HL-60/S4 treated with retinoic acid at 250 ng/mL for 4 days and 3 days (cell line): ENCODE results near the gene CD40.

Experiments used
- in situ Hi-C: fragments of 300-500 bp; cut with MboI; formaldehyde crosslinking; loops from 2 replicates; pipeline ENCODE4 v1.7.0; 2022; ENCODE audit warnings: low sequenced_read_pairs

The CD40 gene

DNA sequence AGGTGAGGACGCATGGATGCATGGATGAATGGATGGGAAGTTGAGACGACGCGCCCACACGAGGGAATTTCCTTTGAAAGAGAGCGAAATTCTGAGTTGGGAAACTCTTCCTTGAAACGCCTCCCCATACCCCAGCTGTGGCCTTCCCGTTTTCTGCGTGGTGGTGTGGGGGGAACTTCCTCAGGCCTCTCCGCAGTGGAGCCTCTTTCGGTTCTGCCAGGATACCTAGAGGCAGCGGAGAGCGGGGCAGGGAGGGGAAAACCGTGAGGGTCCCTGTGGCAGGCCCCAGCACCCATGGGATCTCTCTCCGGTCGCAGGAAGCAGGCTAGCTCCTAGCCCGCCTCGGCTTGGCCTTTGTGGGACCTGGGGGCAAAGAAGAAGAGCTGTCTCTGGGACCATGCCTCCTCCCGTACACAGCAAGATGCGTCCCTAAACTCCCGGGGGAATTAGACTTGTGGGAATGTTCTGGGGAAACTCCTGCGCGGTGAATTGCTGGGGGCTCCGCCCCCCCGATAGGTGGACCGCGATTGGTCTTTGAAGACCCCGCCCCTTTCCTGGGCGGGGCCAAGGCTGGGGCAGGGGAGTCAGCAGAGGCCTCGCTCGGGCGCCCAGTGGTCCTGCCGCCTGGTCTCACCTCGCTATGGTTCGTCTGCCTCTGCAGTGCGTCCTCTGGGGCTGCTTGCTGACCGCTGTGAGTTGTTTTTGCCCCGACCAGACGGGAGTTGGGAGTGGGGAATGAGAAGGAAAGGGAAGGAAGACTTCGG, at the start of gene CD40:
Gene CD40, plus strand, starts transcription at position 611 of the 764 bp plus-strand sequence. Its CDS starts 30 bp downstream, at position 641.
- in situ Hi-C loops: no loop called here

DNA sequence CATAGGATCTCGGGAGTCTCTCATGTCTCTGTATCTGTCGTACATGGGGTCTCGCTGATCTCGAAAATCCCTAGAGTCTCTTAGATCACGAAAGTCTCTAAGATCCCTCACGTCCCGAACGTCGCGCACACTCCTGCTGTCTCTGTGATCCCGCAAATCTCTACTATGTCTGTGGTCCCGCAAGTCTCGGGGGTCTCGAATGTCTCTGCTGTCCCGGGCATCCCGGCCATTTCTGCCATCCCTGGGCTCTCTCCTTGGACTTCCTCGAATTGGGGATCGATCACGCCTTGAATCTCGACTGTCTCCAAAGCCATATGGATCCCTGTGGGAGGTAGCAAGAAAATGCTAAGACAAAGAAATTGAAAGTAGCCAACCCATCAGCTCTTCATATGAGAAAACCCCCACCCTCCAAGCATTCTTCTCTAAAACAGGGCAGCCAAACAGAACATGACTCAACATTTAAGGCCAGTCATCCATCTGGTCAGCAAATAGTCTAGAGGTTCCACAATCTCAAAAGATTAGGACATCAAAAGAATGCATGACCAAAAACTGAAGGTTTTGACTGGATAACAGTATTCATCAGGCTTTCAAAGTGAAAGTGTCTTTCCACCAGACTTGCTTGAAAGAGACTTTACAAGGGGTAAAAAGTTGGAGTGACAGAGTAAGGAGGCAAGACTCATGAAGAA, 47.8 kb upstream of the CD40 start:
- in situ Hi-C loops: no loop called here

- in situ Hi-C loops: no loop called here
Measured at GRCh38 chr20:46071573-46071972, 46.5 kb upstream of the CD40 start.

GRCh38 chr20:46073024-46073423, 45.1 kb upstream of the CD40 start:
- in situ Hi-C loops: no loop called here

DNA sequence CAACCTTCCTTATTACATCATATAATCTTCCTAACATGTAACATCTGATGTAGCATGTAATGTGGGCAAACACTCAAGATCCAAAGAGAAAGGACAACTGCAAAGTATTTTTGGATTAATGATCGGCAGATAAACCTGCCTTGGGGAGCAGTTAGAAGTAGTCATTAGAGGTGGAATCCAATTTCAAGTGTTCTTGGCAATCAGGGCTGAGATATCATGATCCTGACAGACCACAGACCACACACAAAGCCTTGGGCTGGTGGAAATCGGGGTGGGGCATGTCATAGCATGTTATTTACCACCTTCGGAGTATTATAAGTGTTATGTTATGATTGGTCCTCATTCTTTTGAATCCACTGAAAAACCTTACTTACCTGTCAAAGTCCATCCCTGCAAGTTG, 44.7 kb upstream of the CD40 start:
- in situ Hi-C loops: no loop called here

GRCh38 chr20:46074006-46074405, 44.1 kb upstream of the CD40 start:
- in situ Hi-C loops: no loop called here

- in situ Hi-C loops: no loop called here
Measured at GRCh38 chr20:46076806-46077205, 41.3 kb upstream of the CD40 start.

DNA sequence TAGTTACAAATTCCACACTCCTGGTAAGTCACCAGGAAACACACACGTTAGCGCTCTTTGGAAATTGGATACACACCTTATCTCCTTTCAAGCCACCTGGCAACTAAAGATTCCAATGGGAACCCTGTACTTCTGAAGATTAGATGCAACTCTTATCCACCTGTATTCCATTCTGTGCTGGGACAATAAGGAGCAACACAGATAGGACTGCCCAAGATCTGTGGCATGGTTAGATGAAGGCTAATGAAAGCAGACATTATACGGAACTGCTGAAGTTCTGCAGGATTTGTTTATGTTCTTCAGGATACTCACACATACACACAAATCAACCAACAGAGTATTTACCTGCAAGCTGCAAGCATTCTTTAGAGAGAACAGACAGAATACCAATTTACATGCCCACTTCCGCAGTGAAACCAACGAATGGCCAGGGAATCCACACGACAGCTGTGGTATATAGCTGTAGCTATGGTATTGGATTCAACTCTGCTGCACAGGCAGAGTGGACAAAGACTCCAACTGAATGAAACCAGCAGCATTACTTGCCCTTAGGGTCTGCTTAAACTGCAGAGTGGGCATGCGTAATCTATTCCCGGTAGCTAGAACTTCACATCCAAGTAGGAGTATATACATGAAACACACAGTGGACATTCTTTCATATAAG, 40.3 kb upstream of the CD40 start:
- in situ Hi-C loops: no loop called here

DNA sequence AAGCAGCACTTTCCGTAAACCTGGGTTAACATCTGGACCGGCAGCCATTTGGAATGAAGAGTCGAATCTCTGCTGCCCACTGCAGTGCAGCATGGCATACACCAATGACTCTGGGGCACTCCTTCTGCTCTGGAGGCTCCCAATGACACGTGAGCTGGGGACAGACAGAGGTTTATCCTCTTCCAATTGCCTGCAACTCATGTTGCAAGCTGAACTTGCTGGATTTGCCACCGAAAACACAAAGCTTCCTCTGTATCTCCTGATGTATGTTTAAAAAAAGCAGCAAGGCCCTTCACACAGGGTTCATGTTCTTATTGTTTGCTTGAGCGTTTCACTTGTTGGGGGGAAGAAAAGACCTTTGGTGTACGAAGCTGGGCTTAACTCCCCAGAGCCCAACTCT, 39.2 kb upstream of the CD40 start:
- in situ Hi-C loops: no loop called here

GRCh38 chr20:46081074-46081473, 37.0 kb upstream of the CD40 start:
- in situ Hi-C loops: no loop called here

- in situ Hi-C loops: no loop called here
Measured at GRCh38 chr20:46083101-46083500, 35.0 kb upstream of the CD40 start.

DNA sequence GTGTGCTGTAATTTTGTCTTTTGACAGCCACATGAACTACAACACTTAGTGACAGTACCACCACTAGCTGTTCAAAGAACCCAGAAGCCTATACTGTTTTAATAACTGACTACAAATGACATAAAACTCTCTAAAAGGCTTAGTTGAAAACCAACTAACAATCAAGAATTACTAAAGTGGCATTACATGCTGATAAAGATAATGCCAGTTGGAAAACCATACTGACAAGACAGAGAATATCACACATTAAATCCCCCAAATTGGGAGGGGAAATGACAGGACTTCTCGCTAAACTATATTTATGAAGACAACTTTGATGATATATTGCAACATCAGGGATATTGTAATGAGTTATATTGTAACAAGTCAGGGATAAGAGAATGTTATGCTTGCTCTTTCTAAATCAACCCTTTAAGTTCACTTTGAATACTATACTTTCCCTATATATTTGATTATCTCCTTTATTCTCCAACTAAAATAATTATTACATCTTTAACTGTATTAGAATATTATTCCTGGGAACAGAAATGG, 34.5 kb upstream of the CD40 start:
- in situ Hi-C loops: no loop called here

DNA sequence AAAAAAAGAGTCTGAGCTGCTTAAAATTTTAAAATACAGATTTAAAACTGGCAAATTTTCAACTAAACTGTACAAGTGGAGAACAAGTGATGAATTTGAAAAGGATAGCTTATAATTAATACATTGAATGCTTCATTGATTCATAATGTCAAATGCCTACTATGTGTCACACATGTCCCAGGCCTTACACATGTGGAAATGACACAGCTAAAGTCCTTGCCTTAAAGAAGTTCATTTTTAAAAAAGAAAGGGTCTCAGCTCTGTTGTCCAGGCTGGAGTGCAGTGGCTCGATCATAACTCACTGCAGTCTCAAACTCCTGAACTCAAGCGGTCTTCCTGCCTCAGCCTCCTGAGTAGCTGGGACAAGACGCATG, 33.3 kb upstream of the CD40 start:
- in situ Hi-C loops: no loop called here

DNA sequence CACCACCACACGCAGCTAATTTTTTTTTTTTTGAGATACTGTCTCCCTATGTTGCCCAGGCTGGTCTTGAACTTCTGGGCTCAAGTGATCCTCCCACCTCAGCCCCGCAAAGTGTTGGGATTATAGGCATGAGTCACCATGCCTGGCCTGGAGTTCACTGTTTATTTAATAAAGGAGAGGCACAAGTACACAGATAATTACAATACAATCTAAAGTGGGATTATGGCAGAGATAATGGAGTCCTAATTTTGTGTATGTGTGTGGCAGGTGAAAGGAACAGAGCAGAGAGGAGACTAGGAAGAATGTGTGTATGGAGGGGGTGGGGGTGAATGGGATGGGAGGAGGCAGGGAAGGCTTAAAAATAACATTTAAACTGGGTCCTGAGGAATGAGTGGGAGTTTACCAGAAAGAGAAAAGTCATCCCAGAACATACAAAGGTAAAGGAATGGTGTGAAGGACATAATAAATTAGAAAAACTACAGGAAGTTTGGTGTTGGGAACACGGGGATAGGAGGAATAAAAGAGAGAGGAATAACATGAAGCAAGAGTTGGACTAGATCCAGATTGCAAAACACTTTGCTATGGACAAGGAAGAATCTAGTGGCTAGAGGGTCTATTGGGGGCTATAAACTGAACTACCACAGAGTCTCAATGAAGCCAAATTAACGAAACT, 32.8 kb upstream of the CD40 start:
- in situ Hi-C loops: no loop called here

- in situ Hi-C loops: no loop called here
Measured at GRCh38 chr20:46087161-46087560, 31.0 kb upstream of the CD40 start.

- in situ Hi-C loops: no loop called here
Measured at GRCh38 chr20:46088409-46089166, 29.5 kb upstream of the CD40 start.

DNA sequence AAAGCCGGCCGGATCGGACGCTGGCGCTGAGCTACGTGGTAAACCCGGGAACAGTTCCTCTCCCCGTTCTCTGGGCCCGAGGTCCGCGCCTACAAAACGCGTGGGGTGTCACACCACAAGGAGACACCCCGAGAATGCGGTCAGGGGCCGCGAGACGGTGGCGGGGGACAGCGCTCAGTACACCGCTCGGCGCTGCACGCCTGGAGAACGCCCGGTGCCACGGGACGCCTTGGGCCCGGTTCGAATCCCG, 29.0 kb upstream of the CD40 start:
- in situ Hi-C loops: no loop called here

- in situ Hi-C loops: no loop called here
Measured at GRCh38 chr20:46089417-46090388, 28.4 kb upstream of the CD40 start, which contains the start of gene NCOA5. TSS of gene NCOA5 (minus strand) at chr20:46089962. CDS start at chr20:46079424, 10,538 bp downstream.
